Adipose tissue (tissue), 3 donors: ENCODE measurements around the gene UQCRC1. TPM values are rescaled to one million over a fixed set of nuclear protein-coding genes. Genes with fewer than 3 reads are reported as not detected.
A peak's percentile ranks its signal among the peaks of the same experiment; 100 is the strongest.

Experiments used
- H3K27ac ChIP-seq: one replicate; pipeline ENCODE4 v1.5.1; 2013; ENCODE audit warnings: low read depth, low read length
- WGBS, 3 donors: extraction: QIAGEN DNeasy Blood & Tissue Kit; methylation state at CpG; one replicate each; pipeline ENCODE4 v1.1.7; 2013; 5-methylcytosine and 5-hydroxymethylcytosine counted together
- polyA plus RNA-seq, 3 donors: library from polyadenylated mRNA; stranded (reverse); fragments of 200-250 nt; gene quantifications; one replicate each; pipeline ENCODE4 v1.2.3, GENCODE V29; 2013
- donor health status: healthy with polysubstance abuse.
- donor health status: Bipolar disorder and iron deficiency.
- donor health status: healthy.

Gene UQCRC1
- polyA plus RNA-seq, result 100 to 1,000 TPM; 122 to 214 (median 155) TPM

- H3K27ac ChIP-seq, result peak within 1 kb of the TSS; percentile 38
- WGBS, 3 donors, result 1 to 2% (median 2%) methylated on average over 82 to 86 of the region's 86 CpGs
These were observed at the start of gene UQCRC1 for GRCh38 chr3:48609088-48610005. Gene UQCRC1 (minus strand): TSS chr3:48609646. CDS start chr3:48609620, 26 bp downstream.

GRCh38 chr3:48656841-48657281 is 47.4 kb upstream of the UQCRC1 start:
- WGBS, 3 donors, result 39 to 49% (median 49%) methylated on average over 43 to 45 of the region's 45 CpGs
- no peak overlapping the region for H3K27ac ChIP-seq

GRCh38 chr3:48656061-48656840 is 46.8 kb upstream of the UQCRC1 start:
- H3K27ac ChIP-seq, result no peak overlapping the region
- WGBS, 3 donors, result 2 to 4% (median 4%) methylated on average over 75 to 94 of the region's 94 CpGs

GRCh38 chr3:48655606-48656005 is 46.2 kb upstream of the UQCRC1 start:
- no peak overlapping the region for H3K27ac ChIP-seq
- WGBS, 3 donors, result 12 to 14% (median 12%) methylated on average over 30 of the region's 30 CpGs

GRCh38 chr3:48655063-48655462 is 45.6 kb upstream of the UQCRC1 start:
- no peak overlapping the region for H3K27ac ChIP-seq
- 90 to 94% (median 93%) methylated on average over 12 of the region's 12 CpGs for WGBS, 3 donors

GRCh38 chr3:48652923-48653715 is 43.7 kb upstream of the UQCRC1 start:
- 92 to 97% (median 94%) methylated on average over 15 of the region's 15 CpGs for WGBS, 3 donors
- H3K27ac ChIP-seq, result no peak overlapping the region

GRCh38 chr3:48651771-48652170 is 42.3 kb upstream of the UQCRC1 start:
- H3K27ac ChIP-seq, result no peak overlapping the region
- 75 to 89% (median 80%) methylated on average over 11 of the region's 11 CpGs for WGBS, 3 donors

- no peak overlapping the region for H3K27ac ChIP-seq
- 81 to 88% (median 87%) methylated on average over 12 of the region's 12 CpGs for WGBS, 3 donors
These were observed 41.3 kb upstream of the UQCRC1 start for GRCh38 chr3:48650723-48651122.

- 90 to 93% (median 91%) methylated on average over 15 of the region's 15 CpGs for WGBS, 3 donors
- no peak overlapping the region for H3K27ac ChIP-seq
These were observed 38.9 kb upstream of the UQCRC1 start for GRCh38 chr3:48648188-48648850.

GRCh38 chr3:48647714-48648113 is 38.3 kb upstream of the UQCRC1 start:
- H3K27ac ChIP-seq, result no peak overlapping the region
- 78 to 90% (median 84%) methylated on average over 8 to 9 of the region's 9 CpGs for WGBS, 3 donors

- H3K27ac ChIP-seq, result no peak overlapping the region
- WGBS, 3 donors, result 89 to 92% (median 91%) methylated on average over 21 to 22 of the region's 22 CpGs
These were observed 35.7 kb upstream of the UQCRC1 start for GRCh38 chr3:48644898-48645760.

- 91 to 92% (median 92%) methylated on average over 12 of the region's 12 CpGs for WGBS, 3 donors
These were observed 33.2 kb upstream of the UQCRC1 start for GRCh38 chr3:48642605-48643004.

GRCh38 chr3:48641396-48641795 is 31.9 kb upstream of the UQCRC1 start:
- 88 to 96% (median 90%) methylated on average over 3 of the region's 3 CpGs for whole genome bisulfite sequencing, 3 donors

More at GRCh38 chr3:48642605-48643004, 33.2 kb upstream of the UQCRC1 start:
- H3K27ac ChIP-seq, result no peak overlapping the region

GRCh38 chr3:48639944-48640606 is 30.6 kb upstream of the UQCRC1 start:
- H3K27ac ChIP-seq, result no peak overlapping the region
- WGBS, 3 donors, result 89 to 94% (median 91%) methylated on average over 35 to 38 of the region's 38 CpGs

More at GRCh38 chr3:48641396-48641795, 31.9 kb upstream of the UQCRC1 start:
- no peak overlapping the region for H3K27ac ChIP-seq

- H3K27ac ChIP-seq, result no peak overlapping the region
- WGBS, 3 donors, result 66 to 78% (median 72%) methylated on average over 6 of the region's 6 CpGs
These were observed 27.9 kb upstream of the UQCRC1 start for GRCh38 chr3:48637305-48637704.

GRCh38 chr3:48636149-48636655 is 26.8 kb upstream of the UQCRC1 start:
- H3K27ac ChIP-seq, result no peak overlapping the region
- WGBS, 3 donors, result 34 to 41% (median 39%) methylated on average over 10 of the region's 10 CpGs
